SK-N-SH treated with all-trans-retinoic acid at 6 μM for 48 hours (cell line): ENCODE results near the gene SEMA3E.

Source experiments
- CREB5 ChIP-seq: fragments of 250-450 bp; sonication (Bioruptor Pico); IDR thresholded peaks from 2 replicates; pipeline ENCODE4 v1.5.1; 2020; ENCODE audit warnings: low read depth, mild to moderate bottlenecking, moderate library complexity
- CSRNP3 ChIP-seq: fragments of 250-450 bp; sonication (Bioruptor Pico); IDR thresholded peaks from 2 replicates; pipeline ENCODE4 v1.5.1; 2021; ENCODE audit warnings: mild to moderate bottlenecking, moderate library complexity
- ISL1 ChIP-seq: fragments of 250-450 bp; sonication (Bioruptor Pico); IDR thresholded peaks from 2 replicates; pipeline ENCODE4 v2.1.2; 2022; ENCODE audit warnings: mild to moderate bottlenecking, moderate library complexity
- PPARA ChIP-seq: fragments of 250-450 bp; sonication (Bioruptor Pico); IDR thresholded peaks from 2 replicates; pipeline ENCODE4 v1.5.0; 2020; ENCODE audit warnings: mild to moderate bottlenecking, borderline replicate concordance
- TCF4 ChIP-seq: fragments of 250-450 bp; sonication (Bioruptor Pico); IDR thresholded peaks from 2 replicates; pipeline ENCODE4 v1.8.0; 2021; ENCODE audit warnings: mild to moderate bottlenecking, moderate library complexity, borderline replicate concordance
- TOX ChIP-seq: fragments of 250-450 bp; sonication (Bioruptor Pico); IDR thresholded peaks from 2 replicates; pipeline ENCODE4 v1.8.0; 2021; ENCODE audit warnings: mild to moderate bottlenecking, moderate library complexity, borderline replicate concordance

DNA sequence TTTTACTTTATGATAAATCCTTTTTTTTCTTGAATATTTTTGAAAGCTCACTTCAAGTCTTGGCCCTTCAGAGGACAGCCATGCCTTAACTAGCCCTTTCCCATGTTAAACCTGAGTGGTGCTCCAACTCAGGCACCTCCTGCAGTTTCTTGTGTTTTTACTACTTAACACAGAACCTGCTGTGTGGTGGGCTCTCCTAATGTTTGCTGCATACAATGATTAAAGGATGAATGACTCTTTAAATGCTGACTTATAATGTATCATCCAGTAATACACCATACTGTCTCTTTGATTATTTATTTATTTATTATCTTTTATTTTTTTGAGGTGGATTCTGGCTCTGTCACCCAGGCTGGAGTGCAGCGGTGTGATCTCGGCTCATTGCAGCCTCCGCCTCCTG, 179.4 kb downstream of the SEMA3E start:
- TF ChIP-seq CSRNP3 (CRISPR knock-in tag) (no peak), TOX (CRISPR knock-in tag) (no peak), CREB5 (no peak), PPARA (CRISPR knock-in tag) (no peak), TCF4 (no peak), ISL1 (no peak)
